Measurements from ENCODE around the gene CRTAC1. TPM values are rescaled to one million over a fixed set of nuclear protein-coding genes. Genes with fewer than 3 reads are reported as not detected.

Gene CRTAC1
- total RNA-seq, 1 experiment from 2014 or later = not detected

- TF ChIP-seq, protein P1, sequence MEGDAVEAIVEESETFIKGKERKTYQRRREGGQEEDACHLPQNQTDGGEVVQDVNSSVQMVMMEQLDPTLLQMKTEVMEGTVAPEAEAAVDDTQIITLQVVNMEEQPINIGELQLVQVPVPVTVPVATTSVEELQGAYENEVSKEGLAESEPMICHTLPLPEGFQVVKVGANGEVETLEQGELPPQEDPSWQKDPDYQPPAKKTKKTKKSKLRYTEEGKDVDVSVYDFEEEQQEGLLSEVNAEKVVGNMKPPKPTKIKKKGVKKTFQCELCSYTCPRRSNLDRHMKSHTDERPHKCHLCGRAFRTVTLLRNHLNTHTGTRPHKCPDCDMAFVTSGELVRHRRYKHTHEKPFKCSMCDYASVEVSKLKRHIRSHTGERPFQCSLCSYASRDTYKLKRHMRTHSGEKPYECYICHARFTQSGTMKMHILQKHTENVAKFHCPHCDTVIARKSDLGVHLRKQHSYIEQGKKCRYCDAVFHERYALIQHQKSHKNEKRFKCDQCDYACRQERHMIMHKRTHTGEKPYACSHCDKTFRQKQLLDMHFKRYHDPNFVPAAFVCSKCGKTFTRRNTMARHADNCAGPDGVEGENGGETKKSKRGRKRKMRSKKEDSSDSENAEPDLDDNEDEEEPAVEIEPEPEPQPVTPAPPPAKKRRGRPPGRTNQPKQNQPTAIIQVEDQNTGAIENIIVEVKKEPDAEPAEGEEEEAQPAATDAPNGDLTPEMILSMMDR (conservative IDR thresholded peaks at IDR 0.05; ENCODE audit: low read depth, low read length) = no peak
- TF ChIP-seq EZH2 (IDR thresholded peaks at IDR 0.05; ENCODE audit: borderline replicate concordance, low read depth, low read length, poor library complexity, severe bottlenecking) = no peak
- intact Hi-C loops (cut with micrococcal nuclease; ENCODE audit: unreplicated experiment) = no loop called here
- POLR2A ChIA-PET (ENCODE audit: low non-redundant PET) = no interaction called here
- no peaks in the 10 kb centered on the region for H3K9me3 ChIP-seq (ENCODE audit: low read depth, low read length, poor library complexity, severe bottlenecking)
- no peak overlapping the region for H3K27ac ChIP-seq (ENCODE audit: low read depth, low read length, poor library complexity, severe bottlenecking)
- H3K4me1 ChIP-seq (ENCODE audit: insufficient read depth, low read length, poor library complexity, severe bottlenecking) = no peaks in the 10 kb centered on the region
- H3K36me3 ChIP-seq (ENCODE audit: insufficient read depth, low read length, poor library complexity, severe bottlenecking) = no peaks in the 10 kb centered on the region
- peaks cover 55% of the 10 kb centered on the region for H3K27me3 ChIP-seq (replicated peaks; ENCODE audit: insufficient read depth, low read depth, low read length, poor library complexity)
- CTCF ChIA-PET = no interaction called here
- DNase-seq (ENCODE audit: low spot score) = no peak
- BruUV-seq (replicated peaks) = no TSS peak
- no peak overlapping the region for H3K4me3 ChIP-seq (ENCODE audit: low read depth, low read length, poor library complexity, severe bottlenecking)
These were observed 33.3 kb upstream of the CRTAC1 start for GRCh38 chr10:98063740-98064027.

DNA sequence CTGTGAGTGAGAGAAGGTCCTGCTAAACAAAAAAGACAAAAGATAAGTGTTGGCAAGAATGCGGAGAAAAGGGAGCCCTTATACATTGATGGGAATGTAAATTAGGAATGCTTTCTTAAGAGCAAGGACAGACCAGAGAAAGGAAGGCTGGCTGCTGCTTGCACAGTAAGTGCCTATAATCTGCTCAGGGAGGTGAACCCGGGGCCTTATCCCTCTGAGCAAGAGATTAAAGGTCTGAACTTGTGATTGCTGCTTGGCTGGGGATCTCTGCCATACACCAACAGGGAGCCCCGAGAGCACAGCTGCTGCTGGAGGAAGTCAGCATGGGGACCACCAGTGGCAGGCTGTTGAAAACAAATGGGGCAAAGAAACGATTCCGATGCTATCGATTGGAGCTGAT is 32.0 kb upstream of the CRTAC1 start:
- H3K27me3 ChIP-seq (replicated peaks; ENCODE audit: insufficient read depth, low read depth, low read length, poor library complexity) = peaks cover 51% of the 10 kb centered on the region
- no peak overlapping the region for H3K4me3 ChIP-seq (ENCODE audit: low read depth, low read length, poor library complexity, severe bottlenecking)
- no peaks in the 10 kb centered on the region for H3K9me3 ChIP-seq (ENCODE audit: low read depth, low read length, poor library complexity, severe bottlenecking)
- no peaks in the 10 kb centered on the region for H3K4me1 ChIP-seq (ENCODE audit: insufficient read depth, low read length, poor library complexity, severe bottlenecking)
- no peak overlapping the region for H3K27ac ChIP-seq (ENCODE audit: low read depth, low read length, poor library complexity, severe bottlenecking)
- no peak for TF ChIP-seq EZH2 (IDR thresholded peaks at IDR 0.05; ENCODE audit: borderline replicate concordance, low read depth, low read length, poor library complexity, severe bottlenecking)
- TF ChIP-seq, protein P1 (conservative IDR thresholded peaks at IDR 0.05; ENCODE audit: low read depth, low read length) = no peak
- H3K36me3 ChIP-seq (ENCODE audit: insufficient read depth, low read length, poor library complexity, severe bottlenecking) = no peaks in the 10 kb centered on the region
- intact Hi-C loops (cut with micrococcal nuclease; ENCODE audit: unreplicated experiment) = no loop called here
- DNase-seq (ENCODE audit: low spot score) = no peak
- POLR2A ChIA-PET (ENCODE audit: low non-redundant PET) = no interaction called here
- CTCF ChIA-PET = no interaction called here
- no TSS peak for BruUV-seq (replicated peaks)

- intact Hi-C loops (cut with micrococcal nuclease; ENCODE audit: unreplicated experiment) = no loop called here
- H3K4me1 ChIP-seq (ENCODE audit: insufficient read depth, low read length, poor library complexity, severe bottlenecking) = no peaks in the 10 kb centered on the region
- no peak overlapping the region for H3K4me3 ChIP-seq (ENCODE audit: low read depth, low read length, poor library complexity, severe bottlenecking)
- H3K36me3 ChIP-seq (ENCODE audit: insufficient read depth, low read length, poor library complexity, severe bottlenecking) = no peaks in the 10 kb centered on the region
- BruUV-seq (replicated peaks) = no TSS peak
- peaks cover 40% of the 10 kb centered on the region for H3K27me3 ChIP-seq (replicated peaks; ENCODE audit: insufficient read depth, low read depth, low read length, poor library complexity)
- H3K9me3 ChIP-seq (ENCODE audit: low read depth, low read length, poor library complexity, severe bottlenecking) = no peaks in the 10 kb centered on the region
- ChIA-PET POLR2A (ENCODE audit: low non-redundant PET) (no interaction called here), CTCF (no interaction called here)
- no peak for DNase-seq (ENCODE audit: low spot score)
- no peak overlapping the region for H3K27ac ChIP-seq (ENCODE audit: low read depth, low read length, poor library complexity, severe bottlenecking)
- no peak for TF ChIP-seq EZH2 (IDR thresholded peaks at IDR 0.05; ENCODE audit: borderline replicate concordance, low read depth, low read length, poor library complexity, severe bottlenecking)
- TF ChIP-seq, protein P1 (conservative IDR thresholded peaks at IDR 0.05; ENCODE audit: low read depth, low read length) = no peak
These were observed 29.7 kb upstream of the CRTAC1 start for GRCh38 chr10:98060079-98060478.
